ENCODE data around the gene FBXL16.

FBXL16 gene

DNA sequence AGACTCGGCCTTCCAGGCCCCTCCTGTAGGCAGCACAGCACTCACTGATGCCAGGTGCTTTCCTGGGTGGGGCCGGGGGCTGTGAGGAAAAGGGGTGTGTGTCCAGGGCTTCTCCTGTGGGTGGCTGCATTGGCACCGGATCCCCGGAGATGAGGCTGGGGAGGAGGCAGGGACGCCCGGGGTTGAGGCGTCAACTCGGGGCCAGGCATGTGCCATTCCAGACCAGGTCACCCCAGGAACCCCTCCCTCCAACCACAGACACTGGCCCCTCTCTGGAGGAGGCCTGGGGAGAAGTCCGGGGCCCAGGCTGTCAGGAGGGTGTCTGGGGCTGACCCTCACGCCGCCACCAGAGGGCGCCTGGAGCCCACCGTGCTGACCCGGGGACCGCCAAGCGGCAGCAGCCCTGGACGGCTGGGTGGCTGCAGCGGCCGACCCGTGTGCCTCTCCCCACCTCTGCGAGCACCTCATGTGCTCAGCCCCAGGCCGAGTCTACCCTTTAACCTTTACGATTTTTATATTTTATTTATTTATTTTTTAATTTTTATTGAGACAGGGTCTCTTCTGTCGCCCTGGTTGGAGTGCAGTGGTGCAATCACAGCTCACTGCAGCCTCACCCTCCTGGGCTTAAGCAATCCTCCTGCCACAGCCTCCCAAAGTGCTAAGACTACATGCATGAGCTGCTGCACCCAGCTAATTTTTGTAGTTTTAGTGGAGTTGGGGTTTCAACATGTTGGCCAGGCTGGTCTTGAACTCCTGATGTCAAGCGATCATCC, 6.1 kb upstream of the FBXL16 start:
- FAIRE-seq = no peak
- DNase-seq (ENCODE audit: low spot score) = peak; percentile 48

DNA sequence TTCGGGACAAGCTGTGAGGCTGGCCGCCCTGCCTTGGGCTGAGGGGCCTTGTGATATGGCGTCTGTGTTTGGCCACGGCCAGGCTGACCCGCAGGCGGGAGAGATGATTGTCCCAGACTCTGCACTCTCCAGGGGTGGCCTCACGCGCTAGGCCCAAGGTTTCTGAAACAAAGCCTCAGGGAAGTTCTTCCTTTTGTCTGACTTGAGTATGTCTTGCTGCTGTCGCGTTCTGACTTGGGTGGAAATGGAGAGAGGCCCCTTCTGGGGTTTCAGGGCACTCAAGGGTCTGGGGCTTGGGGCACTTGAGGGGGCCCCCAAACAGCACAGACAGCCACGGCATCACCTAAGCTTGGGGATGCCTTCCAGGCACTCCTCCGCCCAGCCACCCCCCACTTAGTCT, 5.5 kb upstream of the FBXL16 start:
- FAIRE-seq (no peak), DNase-seq (ENCODE audit: low spot score) (no peak)

DNA sequence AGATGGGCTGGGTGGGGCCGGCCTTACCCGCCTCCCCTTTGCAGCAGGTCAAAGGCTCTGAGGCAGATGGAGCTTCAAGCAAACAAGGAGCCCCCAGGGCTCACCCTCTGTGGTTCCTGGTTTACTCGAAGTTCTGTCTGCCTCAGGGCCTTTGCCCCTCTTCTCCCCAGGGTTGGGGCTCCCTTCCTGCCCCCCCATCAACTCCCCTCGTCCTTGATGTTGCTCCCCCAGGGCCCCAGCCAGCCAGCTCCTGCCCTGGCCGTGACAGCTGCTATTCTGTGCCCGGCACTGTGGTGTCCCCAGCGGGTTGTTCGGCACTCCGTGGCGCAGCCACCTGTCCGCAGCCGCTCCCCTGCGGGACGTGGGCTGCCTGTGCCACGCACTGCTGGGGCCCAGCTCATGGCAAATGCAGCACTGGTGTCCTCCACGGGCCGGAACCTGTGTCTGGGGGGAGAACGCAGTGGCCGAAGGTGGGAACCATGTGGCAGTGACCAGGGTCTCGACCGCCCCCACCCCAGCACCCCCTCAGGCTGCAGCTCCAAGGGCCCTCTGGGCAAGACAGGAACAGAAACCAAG, 5.0 kb upstream of the FBXL16 start:
- DNase-seq (ENCODE audit: low spot score) = no peak
- no peak for FAIRE-seq

DNA sequence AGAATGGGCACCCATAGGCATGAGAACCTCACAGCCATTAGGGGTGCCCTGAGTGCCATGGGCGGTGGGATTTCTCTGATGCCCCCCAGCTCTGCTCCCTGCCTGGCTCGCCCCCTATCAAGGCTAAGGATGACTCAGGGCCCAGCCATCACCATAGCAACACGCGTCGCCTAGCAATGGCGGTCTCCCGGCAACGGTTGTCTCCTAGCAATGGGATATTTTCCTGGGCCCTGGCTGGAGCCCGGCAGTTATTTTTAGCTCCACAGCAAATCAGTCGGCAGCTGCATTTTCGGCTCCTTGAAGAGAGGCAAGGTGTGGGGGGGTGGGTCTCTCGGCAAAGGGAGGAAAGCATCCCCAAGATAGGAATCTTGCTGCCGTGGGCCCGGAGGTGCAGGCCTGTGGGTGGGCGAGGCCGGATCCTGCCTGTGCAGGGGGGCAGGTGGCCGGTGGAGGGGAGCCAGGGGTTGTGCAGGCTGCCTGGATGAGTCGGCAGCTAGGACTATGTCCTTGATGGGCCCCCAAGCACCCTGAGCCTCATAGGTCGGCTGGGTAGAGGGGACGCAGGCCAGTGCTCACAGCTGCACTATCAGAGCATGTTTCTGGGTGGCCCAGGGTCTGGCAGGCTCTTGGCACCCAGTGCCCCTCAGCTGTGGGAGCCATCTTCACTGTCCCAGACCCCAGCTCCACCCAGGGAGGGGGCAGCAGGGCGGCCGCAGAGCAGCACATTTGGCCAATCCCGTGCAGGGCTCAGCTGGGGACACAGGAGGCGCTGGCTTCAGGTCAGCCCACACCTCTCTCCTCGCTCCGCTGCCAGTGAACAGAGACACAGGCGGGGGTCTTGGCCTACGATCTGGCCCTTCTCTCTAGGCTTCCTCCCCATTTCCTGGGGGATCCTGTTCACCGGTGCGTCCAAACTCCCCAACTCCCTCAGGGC, 4.2 kb upstream of the FBXL16 start:
- DNase-seq (ENCODE audit: low spot score) = peak; percentile 83

DNA sequence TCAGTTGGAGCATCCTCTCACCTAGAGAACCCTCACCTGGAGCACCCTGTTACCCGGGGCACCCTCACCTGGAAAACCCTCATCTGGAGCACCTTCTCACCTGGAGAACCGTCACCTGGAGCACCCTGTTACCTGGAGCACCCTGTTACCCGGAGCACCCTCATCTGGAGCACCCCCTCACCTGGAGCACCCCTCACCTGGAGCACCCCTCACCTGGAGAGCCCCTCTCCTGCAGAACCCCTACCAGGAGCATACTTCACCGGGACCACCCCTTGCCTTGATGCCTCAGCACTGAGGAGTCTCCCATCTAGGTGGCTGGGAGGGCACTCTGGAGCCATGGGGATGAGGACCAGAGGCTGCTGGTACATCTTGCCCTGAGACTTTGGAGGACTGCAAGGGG, 3.4 kb upstream of the FBXL16 start:
- FAIRE-seq = no peak
- no peak for DNase-seq (ENCODE audit: low spot score)

More for the DNA sequence above, 4.2 kb upstream of the FBXL16 start:
- FAIRE-seq = no peak

DNA sequence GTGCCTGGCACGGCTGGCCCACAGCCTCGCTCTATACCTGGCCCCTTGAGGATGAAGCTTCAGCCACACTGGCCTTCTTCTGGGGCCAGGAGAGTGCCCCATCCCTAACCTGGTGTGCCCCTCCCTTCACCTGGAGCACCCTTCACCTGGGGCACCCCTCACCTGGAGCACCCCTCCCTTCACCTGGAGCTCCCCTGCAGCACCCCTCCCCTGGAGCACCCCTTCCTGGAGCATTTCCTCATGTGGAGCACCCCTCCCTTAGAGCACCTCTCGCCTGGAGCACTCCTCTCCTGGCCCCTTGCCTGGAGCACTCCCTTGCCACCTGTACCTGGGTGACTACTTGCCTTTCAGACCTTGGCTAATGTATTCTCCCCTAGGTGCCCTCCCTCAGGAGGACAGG, 2.4 kb upstream of the FBXL16 start:
- FAIRE-seq = no peak

DNA sequence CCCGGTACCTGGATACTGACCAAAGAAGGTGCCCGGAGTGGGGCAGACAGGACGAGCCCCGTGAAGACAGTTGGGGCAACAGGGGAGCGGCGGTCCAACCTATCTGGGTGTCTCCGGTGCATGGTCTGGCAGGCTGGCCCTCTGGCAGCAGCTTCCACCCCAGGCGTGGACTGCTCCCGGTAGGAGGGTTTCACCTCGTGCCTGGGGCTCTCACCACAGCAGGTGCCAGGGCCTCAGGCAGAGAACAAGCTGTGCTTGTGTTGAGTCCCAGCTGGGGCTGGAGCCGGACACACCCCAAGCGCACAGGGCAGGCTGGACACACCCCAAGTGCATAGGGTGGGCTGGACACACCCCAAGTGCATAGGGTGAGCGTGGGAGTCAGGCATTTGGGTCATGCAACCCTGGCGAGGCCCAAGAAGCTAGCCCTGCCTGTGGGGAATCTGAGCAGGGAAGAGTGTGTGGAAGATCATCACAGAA, 1.5 kb upstream of the FBXL16 start:
- FAIRE-seq (no peak), DNase-seq (ENCODE audit: low spot score) (no peak)

More for the DNA sequence above, 2.4 kb upstream of the FBXL16 start:
- no peak for DNase-seq (ENCODE audit: low spot score)

DNA sequence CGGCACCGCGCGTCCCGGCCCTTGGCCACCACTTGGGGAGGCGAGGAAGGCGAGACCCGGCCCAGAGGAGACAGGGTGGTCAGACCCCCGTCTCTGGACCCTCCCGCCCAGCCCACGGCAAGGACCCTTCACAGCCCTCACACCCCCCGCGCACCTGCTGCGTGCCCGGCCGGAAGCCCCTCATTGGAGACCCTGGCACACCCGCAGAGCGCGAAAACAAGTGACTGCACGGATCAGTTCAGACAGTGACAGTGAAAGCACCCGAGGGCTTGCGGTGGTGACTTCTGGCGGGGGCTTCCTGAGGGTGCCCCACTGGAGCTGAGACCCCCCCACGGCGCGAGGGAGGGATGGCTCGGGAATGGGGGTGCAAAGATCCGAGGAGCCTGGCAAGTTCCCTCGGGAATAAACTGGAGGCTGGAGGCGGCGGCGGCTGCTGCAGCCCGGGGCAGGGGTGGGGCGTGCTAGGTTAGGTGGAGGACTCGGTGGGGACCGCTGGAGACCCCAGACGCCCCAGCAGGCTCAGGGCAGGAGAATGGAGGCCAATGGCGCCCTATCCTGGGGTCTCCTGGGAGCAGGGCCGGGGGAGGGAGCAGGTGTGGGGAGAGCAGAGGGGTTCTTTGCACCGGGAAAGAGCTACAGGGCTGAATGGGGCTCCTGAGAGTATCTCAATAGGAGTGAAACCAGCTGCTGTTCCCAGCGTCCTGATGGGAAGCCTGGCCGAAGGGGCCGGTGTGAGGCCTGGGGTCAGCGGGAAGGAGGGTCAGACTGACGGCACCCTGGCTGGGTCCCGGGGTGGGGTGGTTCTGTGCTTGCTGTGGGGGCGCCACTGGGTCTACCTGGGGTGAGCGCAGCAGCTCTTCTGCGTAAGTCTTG, 824 bp upstream of the FBXL16 start:
- DNase-seq (ENCODE audit: low spot score) = no peak
- FAIRE-seq = no peak

DNA sequence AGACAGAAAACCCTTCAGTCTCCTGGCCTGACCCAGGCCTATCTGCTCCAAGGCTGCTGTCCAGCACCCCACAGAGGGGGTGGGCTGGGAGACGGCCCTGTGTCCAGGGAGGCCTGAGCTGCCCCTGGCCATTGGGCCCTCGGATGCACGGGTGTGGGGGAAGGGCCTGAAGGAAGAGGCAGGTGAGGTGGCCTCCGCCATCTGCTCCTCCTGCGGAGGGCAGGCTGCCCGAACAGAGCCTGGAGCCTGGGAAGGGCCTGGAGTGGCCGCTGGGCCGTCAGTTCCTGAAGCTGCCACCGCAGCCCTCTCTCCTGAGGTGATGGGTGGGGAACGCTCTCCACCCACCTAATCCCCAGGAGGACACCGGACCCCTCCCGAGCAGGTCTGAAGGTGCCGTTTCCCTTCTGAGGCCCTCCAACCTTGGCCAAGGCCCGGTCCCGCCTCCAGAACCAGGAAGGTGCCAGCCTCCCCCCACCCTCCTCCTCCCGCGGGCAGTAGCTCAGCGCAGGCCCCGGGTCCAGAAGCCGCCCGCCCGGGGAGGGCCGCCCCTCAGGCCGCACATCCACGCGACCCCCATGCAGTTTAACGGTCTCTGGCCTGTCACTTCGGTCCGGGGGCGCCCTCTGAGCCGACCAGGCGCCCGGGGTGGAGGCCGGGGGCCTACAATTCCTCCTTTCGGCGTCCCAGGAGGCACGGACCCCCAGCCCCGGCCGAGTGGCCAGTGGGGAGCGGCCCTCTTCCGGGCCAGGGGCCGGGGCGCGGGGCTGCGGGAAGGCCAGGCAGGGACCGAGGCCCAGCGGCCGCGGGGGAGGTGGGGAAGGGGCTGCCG, 835 bp downstream of the FBXL16 start:
- FAIRE-seq (no peak), DNase-seq (ENCODE audit: low spot score) (no peak)

DNA sequence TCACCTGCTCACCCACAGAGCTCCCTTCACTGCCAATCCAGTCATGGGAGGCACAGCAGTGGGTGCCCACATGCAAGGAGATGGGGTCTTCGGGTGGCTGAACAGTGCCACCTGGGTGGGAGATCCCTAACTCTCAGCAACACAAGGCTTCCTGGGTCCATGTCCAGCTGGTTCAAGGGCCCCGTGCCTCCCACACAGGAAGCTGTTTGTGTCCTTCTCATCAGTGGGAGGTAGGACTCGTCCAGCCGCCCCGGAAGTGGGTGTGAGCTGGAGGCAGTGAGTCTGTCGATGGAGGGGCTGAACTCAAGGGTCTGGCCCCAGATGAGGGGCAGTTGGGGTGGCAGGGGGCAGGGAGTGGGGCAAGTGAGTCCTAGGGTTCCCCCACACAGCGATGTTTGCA, 1.6 kb downstream of the FBXL16 start:
- DNase-seq (ENCODE audit: low spot score) (no peak), FAIRE-seq (no peak)

DNA sequence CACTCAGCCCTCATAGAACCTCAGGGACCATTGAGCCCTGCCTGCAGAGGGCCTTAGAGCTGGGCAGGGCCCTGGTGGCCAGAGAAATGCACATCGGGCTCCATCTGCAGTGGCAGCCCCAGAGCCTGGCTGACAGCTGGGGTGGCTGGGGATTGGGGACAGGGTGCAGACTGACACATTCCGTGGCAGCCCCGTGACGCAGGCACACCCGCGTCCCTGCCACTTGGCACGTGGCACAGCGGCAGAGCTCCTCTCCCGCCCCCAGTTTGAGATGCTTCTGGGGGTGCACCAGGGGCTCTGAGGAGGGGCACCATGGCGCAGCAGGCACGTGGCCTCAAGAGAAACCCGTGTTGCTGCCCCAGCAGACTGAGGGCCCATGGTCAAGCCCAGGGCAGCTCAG, 2.2 kb downstream of the FBXL16 start:
- FAIRE-seq (no peak), DNase-seq (ENCODE audit: low spot score) (no peak)

DNA sequence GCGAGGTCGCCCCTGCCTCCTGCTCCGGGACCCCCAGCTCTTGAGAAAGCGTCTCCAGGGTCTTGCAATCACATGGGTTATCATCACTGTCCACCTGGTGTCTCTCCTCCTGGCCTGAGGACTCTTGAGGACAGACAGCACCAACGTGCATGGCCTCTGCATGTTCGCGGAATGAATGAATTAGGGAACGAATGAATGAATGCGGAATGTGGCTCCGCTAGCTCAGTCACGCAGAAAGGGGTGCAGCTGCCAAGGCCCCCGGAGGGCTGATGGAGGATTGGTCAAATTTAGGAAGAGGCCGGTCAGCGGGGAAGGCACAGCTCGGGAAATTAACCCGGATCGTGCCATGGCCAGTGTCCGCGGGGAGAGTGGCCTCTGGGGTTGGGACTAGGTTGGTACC, 3.3 kb downstream of the FBXL16 start:
- DNase-seq (ENCODE audit: low spot score) = no peak
- FAIRE-seq = no peak

DNA sequence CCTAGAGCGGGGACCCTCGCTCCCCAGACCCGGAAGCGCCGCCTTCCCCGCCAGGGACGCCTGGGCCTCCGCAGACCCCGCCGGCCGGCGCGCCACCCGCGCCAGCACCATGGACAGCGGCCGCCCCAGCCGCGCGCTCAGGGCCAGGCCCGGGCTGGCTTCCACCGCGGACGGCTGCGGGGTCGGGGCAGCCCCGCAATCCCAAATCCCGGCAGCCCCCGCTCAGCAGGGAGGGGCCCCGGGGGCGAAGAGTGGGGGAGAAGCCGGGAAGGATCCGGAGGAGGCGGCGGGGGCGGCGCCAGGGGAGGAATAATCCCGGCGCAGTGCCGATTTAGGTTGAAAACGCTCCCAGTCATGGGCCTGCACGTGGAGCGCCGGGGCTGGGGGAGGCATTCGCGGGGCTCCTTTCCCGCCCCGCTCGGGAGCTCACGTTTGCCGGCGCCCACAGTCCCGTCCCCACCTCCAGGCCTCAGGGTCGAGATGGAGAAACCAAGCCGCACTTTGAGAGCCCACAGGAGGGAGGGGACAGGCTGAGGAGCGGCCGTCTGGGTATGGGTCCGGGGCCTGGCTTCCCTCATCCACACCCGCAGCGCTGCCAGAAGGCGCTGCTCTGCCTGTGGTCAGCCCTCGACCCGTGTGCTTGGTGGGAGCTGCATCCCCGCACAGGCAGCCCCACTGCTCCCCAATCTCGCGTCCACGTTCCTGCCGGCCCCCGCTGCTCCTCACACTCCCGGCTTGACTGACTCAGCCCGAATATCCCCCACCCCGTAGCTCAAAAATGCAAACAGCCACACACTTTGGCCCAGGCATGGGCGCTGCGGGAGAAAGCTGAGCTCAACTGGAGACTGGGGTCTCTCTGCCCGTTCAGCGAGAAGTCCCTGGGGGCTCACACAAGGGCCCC, 4.7 kb downstream of the FBXL16 start:
- no peak for FAIRE-seq

DNA sequence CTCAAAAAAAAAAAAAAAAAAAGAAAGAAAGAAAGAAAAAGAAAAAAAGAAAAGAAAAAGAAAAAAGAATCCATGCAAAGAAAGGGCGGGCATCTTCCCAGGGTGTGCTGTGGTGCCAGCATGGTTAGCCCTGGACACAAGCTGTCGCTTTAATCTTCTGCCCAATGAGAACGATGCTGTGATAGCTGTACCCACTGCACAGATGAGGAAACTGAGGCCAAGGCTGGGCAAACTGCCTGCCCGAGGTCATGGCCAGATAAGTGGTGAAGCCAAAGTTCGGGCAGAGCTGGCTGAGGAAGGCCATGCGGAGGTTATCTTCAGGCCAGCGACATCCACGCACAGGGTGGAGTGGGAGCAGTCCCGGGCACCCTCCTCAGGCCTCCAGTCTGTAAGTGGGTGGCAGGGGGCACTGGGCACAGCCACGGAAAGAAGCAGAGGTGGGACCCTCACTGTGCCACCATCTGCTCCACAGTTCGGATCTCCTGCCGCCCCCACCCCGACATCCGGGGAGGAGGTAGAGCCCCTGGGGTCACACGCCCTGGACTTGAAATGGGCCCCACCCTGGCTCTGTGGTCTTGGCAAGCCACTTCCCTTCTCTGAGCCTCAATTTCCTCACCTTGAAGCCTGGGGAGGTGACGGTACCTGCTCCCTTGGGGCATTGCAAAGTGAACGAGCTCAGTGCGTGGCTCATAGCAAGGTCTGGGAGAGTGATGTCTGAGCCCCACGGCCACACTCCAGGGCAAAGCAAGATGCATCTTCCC, 6.5 kb downstream of the FBXL16 start:
- FAIRE-seq (no peak), DNase-seq (ENCODE audit: low spot score) (no peak)

More for the DNA sequence above, 4.7 kb downstream of the FBXL16 start:
- no peak for DNase-seq (ENCODE audit: low spot score)

DNA sequence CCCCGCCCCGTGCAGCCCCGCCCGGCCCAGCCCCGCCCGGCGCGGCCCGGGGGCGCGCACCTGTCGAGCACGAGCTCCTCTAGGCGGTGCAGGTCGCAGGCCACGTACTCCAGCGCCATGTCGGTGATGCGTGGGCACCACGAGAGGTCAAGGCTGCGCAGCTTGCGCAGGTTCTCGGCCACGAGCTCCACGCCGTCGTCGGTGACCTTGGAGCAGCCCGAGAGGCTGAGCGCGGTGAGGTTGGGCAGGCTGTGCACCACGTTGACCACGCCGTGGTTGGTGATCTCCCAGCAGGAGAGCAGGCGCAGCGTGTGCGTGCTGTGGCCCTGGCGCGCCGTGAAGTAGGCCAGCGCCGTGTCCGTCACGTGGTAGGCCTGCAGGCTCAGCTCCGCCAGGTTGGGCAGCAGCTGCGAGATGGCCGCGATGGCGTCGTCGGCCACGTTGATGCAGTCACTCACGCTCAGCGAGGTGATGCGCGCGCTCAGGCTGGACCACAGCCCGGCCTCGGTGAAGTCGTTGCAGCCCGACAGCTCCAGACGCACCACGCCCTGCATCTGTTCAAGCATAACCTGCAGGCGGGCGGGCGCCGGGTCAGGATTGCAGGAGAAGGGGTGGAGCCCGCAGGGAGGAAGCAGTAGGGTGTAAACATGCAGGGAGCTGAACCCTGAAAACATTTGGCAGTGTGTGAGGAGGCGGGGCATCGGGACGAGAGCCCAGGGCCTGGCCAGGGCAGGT, 10.1 kb downstream of the FBXL16 start:
- no peak for DNase-seq (ENCODE audit: low spot score)
- no peak for FAIRE-seq

DNA sequence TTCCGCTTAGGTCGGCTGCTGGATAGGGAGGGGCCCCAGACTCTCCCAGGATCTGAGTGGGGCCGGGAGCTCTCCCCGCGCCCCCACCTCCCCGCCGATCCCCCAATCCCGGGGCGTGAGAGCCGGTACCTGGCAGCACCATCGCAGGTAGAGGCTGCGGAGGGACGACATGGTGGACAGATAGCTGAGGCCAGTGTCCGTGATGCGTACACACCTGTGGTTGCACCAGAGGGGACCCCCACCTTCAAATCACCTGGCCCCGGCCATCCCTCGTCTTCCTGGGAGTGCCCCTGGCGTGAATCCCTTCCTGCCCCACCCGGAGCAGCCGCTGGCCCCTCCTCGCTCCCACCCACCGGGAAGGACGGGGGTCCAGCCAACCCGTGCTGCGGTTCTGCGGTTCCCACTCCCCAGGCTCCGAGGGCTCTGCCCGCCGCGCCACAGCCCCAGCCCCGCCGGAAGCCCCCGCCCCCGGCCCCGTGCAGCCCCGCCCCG, 10.7 kb downstream of the FBXL16 start:
- no peak for FAIRE-seq
- no peak for DNase-seq (ENCODE audit: low spot score)

DNA sequence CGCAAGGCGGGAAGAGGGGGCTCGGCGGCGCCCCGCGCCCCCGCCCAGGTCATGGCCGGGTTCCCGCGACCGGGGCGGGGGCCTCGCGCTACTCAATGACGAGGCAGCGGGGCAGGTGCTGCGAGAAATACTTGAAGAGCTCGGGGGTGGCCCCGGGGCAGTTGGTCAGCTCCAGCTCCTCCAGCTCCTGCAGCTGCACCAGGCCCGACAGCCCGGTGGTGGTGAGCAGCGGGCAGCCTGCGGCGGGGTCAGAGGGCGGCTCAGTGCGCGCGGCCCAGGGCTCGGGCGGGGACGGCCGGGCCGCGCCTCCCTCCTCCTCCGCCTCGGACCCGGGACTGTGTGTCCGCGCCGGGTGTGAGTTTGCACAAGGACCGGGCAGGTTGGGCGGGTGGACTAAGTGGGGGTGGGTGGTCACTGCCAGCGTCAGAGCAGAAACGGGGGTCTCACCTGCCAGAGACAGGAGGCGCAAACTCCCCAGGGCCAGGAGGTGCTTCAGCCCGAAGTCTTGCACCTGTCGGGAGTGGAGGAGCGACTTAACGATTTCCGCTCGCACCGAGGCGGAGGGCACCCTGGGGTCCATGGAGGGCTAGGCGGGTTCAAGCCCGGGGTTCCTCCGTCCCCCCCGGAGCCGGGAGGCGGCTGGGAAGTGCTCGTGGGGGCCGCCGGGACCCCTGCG, 11.3 kb downstream of the FBXL16 start:
- FAIRE-seq (no peak), DNase-seq (ENCODE audit: low spot score) (no peak)
